Ishikawa (cell line): ENCODE data around the gene TMUB2.

Experiments
- CREB1 ChIP-seq: IDR thresholded peaks from 2 replicates; pipeline ENCODE4 v1.6.1; 2012; ENCODE audit warnings: low read depth
- YY1 ChIP-seq: IDR thresholded peaks from 2 replicates; pipeline ENCODE4 v1.6.1; 2012; ENCODE audit warnings: low read depth

- no peak for TF ChIP-seq YY1
- no peak for TF ChIP-seq CREB1
These were observed 23.1 kb downstream of the TMUB2 start for GRCh38 chr17:44209786-44210341.
